Choroid plexus epithelial cell (primary cell): ENCODE results near the gene CTSC.
A peak's percentile ranks its signal among the peaks of the same experiment; 100 is the strongest.

Experiments
- DNase-seq: peaks from one replicate; pipeline ENCODE4 v3.0.0-alpha.2; 2010; ENCODE audit warnings: low read depth
- H3K4me3 ChIP-seq: 2 replicates; pipeline ENCODE4 v1.5.1; 2011; ENCODE audit warnings: low read depth, mild to moderate bottlenecking, control low read depth, low read length, moderate library complexity
- TF ChIP-seq, protein P1 (sequence below): conservative IDR thresholded peaks from 2 replicates; pipeline ENCODE4 v1.5.1; 2011; ENCODE audit warnings: low read depth, mild to moderate bottlenecking, control low read depth, inconsistent platforms, low read length, moderate library complexity

The CTSC gene

DNA sequence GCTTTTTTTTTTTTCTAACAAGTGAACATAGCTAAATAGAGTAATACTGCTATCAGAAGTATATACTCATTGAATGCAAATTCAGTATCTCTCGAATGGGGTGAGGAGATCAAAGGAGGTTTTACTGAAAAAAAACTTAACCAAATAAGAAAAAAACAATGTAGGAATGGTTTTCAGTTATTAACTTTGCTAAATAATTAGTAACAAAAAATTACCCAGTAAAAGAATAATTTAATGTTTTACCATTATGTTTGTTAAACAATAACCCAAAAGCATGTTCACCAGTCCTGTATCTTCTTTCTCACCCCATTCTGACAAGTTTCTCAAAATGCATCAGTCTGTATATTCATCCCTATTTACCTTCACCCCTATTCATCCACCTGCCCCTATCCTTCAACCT, 22.6 kb upstream of the CTSC start:
- TF ChIP-seq, protein P1, sequence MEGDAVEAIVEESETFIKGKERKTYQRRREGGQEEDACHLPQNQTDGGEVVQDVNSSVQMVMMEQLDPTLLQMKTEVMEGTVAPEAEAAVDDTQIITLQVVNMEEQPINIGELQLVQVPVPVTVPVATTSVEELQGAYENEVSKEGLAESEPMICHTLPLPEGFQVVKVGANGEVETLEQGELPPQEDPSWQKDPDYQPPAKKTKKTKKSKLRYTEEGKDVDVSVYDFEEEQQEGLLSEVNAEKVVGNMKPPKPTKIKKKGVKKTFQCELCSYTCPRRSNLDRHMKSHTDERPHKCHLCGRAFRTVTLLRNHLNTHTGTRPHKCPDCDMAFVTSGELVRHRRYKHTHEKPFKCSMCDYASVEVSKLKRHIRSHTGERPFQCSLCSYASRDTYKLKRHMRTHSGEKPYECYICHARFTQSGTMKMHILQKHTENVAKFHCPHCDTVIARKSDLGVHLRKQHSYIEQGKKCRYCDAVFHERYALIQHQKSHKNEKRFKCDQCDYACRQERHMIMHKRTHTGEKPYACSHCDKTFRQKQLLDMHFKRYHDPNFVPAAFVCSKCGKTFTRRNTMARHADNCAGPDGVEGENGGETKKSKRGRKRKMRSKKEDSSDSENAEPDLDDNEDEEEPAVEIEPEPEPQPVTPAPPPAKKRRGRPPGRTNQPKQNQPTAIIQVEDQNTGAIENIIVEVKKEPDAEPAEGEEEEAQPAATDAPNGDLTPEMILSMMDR = no peak
- DNase-seq = no peak
- no peak overlapping the region for H3K4me3 ChIP-seq

DNA sequence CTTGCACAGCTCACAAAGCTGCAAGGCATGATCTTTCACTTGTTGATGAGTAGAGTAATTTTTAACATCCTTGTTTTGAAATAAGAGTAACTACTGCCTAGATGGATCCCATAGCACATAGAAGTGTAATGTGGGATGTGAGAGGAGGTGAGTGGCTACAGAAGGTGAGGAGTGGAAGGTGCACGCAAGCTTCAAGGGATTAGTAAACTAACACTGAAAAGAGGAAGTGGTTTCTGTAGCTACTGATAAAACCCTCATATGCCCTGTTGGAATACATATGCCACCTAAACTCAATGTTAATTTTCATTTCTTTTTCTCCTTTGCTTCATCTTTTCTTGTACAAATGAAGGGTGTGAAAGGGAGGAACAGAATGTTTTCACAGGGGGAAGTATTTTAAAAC, 22.0 kb upstream of the CTSC start:
- TF ChIP-seq, protein P1 = no peak
- DNase-seq = no peak
- no peak overlapping the region for H3K4me3 ChIP-seq

DNA sequence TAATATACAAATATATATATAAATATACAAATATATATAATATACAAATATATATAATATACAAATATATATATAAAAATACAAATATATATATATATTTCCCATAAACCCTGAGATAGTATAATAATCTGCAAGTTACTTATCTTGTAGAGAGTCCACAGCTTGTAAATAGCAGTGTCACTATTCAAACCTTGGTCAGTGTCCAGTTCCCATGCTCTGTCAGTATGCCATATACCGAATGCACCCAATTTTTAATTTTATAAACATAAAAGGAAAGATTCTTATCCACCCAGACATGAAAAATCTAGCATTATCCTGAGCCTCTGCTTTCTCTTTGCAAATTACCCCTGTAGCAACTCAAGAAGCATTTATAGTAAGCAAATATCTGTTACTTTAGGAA, 21.6 kb upstream of the CTSC start:
- H3K4me3 ChIP-seq = no peak overlapping the region
- no peak for DNase-seq
- TF ChIP-seq, protein P1 = no peak

DNA sequence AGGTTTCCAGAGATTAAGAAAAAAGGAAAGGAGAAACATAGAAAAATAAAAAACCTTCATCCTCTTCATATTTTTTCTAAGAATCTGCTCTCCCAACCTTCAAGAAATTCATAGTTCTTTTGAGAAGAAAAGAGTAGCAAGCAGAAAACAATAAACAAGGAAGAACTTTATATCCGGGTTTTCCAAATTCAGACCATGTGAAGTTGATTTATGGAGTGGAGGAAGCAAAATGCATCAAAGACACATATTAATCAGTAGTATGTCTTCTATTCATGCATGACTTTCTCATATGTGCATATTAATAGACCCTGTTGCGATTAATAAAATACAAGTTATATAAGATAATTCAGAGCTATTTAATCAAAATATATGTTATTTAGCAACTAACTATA, 20.5 kb upstream of the CTSC start:
- no peak overlapping the region for H3K4me3 ChIP-seq
- no peak for DNase-seq
- TF ChIP-seq, protein P1 = no peak

DNA sequence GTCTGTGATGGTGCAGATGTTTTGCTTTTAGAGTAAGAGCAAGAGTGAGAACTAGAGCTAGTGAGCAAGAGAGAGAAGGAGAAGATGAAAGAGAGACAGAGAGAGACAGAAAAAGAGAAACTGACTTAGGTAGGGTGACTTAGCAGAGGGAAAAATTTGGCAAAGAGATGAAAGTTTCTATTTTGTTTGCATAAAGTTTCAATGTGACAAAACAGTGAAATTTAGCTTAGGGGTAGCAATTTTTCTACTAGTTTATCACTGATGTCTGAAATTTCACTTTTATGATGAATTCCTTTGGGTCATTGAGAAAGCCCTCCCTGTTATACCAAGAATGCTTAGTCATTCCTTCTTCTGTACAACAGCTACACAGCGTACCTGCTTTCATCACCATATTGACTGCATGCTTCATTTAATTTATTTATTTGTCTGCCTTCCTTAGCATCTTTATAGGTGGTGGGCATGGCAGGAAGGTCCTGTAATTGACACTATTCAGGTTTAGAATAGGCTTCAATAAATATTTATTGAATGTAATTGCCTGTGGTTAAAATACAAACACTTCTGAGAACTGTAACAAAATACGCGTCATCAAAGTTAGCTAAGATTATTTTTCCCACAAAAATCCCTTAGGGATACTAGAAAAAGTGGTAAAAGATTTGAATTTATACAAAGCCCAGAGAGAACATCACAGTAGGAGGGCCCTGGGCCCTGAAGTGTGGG, 19.9 kb upstream of the CTSC start:
- no peak overlapping the region for H3K4me3 ChIP-seq
- DNase-seq = peak; percentile 79
- TF ChIP-seq, protein P1 = no peak

DNA sequence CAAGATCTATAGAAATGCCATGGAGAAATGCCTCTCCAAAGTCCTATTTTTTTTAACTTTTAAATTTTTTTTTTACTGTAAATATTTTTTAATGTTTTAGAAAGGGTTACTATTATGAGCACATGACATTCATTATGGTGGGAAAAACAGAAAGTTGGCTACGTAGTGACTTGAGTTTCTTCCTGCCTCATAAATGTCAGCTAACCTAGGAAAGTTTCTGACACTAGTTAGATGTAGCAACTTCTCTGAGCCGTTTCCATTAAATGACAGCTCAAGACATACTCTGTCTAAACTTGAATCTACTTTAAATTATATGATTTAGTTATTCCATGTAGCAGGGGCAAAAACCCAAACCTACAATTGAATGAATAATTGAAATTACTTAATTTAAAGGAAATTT, 18.4 kb upstream of the CTSC start:
- H3K4me3 ChIP-seq = no peak overlapping the region
- no peak for DNase-seq
- TF ChIP-seq, protein P1 = no peak

DNA sequence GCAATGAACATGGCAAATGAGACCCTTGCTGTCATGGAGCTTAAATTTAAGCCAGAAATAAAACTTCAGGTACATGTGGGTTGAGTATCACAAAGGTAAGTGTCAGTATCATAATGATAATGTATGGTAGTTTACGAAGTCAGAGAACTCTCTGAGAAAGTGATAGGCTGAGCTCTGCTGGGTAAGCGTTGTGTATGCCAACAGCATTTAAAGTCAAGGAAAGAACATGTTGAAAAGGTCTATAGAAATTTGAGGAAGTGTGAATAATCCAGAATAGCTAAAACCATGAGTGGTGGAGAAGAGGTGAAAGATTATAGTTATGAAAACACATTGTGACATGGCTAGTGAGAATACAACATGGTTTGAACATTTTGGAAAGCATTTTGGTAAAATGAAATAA, 17.4 kb upstream of the CTSC start:
- TF ChIP-seq, protein P1 = no peak
- no peak overlapping the region for H3K4me3 ChIP-seq

More for the DNA sequence above, 17.4 kb upstream of the CTSC start:
- DNase-seq = no peak
